ENCODE results near the gene IL32. TPM values are rescaled to one million over a fixed set of nuclear protein-coding genes. Genes with fewer than 3 reads are reported as not detected.
"Not testable (repeated sequence)": the region's sequence is repeated elsewhere in the genome, so short reads cannot be mapped to it uniquely, and the experiment has no call there.

The IL32 gene
- total and polyA plus RNA-seq, 9 donors = 3.8 to 54.9 (median 16.5) TPM

DNA sequence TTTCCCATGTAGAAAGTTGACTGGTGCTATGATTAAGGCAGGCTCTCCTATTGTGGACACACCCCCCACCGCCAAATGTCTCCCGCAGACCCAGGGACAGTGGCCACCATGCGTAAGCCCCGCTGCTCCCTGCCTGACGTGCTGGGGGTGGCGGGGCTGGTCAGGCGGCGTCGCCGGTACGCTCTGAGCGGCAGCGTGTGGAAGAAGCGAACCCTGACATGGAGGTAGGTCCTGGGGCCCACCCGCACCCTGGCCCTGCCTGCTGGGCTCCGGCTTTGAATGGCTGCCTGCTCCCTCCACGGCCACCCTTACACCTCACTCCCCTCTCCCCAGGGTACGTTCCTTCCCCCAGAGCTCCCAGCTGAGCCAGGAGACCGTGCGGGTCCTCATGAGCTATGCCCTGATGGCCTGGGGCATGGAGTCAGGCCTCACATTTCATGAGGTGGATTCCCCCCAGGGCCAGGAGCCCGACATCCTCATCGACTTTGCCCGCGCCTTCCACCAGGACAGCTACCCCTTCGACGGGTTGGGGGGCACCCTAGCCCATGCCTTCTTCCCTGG, 15.4 kb upstream of the IL32 start:
- TF ChIP-seq POLR2A (IDR thresholded peaks at IDR 0.05) (no peak), EP300 (IDR thresholded peaks at IDR 0.05) (no peak)
- TF ChIP-seq, protein P1, sequence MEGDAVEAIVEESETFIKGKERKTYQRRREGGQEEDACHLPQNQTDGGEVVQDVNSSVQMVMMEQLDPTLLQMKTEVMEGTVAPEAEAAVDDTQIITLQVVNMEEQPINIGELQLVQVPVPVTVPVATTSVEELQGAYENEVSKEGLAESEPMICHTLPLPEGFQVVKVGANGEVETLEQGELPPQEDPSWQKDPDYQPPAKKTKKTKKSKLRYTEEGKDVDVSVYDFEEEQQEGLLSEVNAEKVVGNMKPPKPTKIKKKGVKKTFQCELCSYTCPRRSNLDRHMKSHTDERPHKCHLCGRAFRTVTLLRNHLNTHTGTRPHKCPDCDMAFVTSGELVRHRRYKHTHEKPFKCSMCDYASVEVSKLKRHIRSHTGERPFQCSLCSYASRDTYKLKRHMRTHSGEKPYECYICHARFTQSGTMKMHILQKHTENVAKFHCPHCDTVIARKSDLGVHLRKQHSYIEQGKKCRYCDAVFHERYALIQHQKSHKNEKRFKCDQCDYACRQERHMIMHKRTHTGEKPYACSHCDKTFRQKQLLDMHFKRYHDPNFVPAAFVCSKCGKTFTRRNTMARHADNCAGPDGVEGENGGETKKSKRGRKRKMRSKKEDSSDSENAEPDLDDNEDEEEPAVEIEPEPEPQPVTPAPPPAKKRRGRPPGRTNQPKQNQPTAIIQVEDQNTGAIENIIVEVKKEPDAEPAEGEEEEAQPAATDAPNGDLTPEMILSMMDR (IDR thresholded peaks at IDR 0.05) = no peak
- Histone ChIP-seq H3K36me3 (no peaks in the 10 kb centered on the region), H3K4me1 (ENCODE audit: insufficient read depth) (peaks cover 5% of the 10 kb centered on the region), H3K4me3 (no peak overlapping the region), H3K27ac (no peak overlapping the region), H3K27me3 (no peaks in the 10 kb centered on the region), H3K9me3 (no peaks in the 10 kb centered on the region)
- 74 to 78% (median 74%) methylated on average over 26 of the region's 26 CpGs for WGBS, 3 donors
- no peak for DNase-seq
- intact Hi-C loops (cut with DNase I) = loop anchor here in 1 of 4 donors (10.0 kb wide), 1 partner anchor 115 kb away; no protein-coding TSS in a partner anchor

DNA sequence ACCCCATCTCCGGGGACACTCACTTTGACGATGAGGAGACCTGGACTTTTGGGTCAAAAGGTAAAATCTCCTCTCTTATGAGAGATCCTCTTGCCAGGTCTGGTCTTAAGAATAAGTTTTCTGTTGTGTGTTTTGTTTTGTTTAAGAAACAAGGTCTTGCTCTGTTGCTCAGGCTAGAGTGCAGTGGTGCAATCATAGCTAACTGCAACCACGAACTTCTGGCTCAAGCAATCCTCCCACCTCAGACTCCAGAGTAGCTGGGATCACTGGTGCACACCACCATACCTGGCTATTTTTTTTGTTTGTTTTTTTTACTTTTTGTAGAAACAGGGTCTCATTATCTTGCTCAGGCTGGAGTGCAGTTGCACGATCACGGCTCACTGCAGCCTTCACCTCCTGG, 15.0 kb upstream of the IL32 start:
- Histone ChIP-seq H3K9me3 (no peaks in the 10 kb centered on the region), H3K27me3 (no peaks in the 10 kb centered on the region), H3K4me1 (ENCODE audit: insufficient read depth) (peaks cover 5% of the 10 kb centered on the region), H3K27ac (no peak overlapping the region), H3K4me3 (no peak overlapping the region), H3K36me3 (no peaks in the 10 kb centered on the region)
- WGBS, 3 donors = 37 to 52% (median 46%) methylated on average over 5 of the region's 5 CpGs
- intact Hi-C loops (cut with DNase I) = loop anchor here in 1 of 4 donors (10.0 kb wide), 1 partner anchor 114 kb away; no protein-coding TSS in a partner anchor
- TF ChIP-seq, protein P1 (IDR thresholded peaks at IDR 0.05) = no peak
- TF ChIP-seq POLR2A (IDR thresholded peaks at IDR 0.05) (no peak), EP300 (IDR thresholded peaks at IDR 0.05) (no peak)
- DNase-seq = no peak

DNA sequence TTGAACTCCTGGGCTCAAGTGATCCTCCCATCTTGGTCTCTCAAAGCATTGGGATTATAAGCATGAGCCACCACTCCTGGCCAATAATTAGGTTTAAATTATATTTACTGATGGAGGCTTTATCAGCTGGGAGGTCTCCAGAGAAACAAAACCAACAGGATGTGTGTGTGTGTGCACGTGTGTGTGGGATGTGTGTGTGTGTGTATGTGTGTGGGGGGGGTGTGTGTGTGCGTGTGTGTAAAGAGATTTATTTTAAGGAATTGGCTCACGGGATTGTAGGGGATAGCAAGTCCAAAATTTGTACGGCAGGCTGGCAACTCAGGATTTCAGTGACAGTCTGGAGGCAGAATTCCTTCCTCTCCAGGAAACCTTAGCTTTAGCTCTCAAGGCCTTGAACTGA, 14.4 kb upstream of the IL32 start:
- Histone ChIP-seq H3K4me3 (no peak overlapping the region), H3K27ac (no peak overlapping the region), H3K4me1 (ENCODE audit: insufficient read depth) (peaks cover under 1% of the 10 kb centered on the region), H3K36me3 (no peaks in the 10 kb centered on the region), H3K27me3 (no peaks in the 10 kb centered on the region), H3K9me3 (no peaks in the 10 kb centered on the region)
- 4 to 11% (median 8%) methylated on average over 4 of the region's 4 CpGs for WGBS, 3 donors
- no peak for DNase-seq
- no peak for TF ChIP-seq EP300 (IDR thresholded peaks at IDR 0.05)
- TF ChIP-seq, protein P1 (IDR thresholded peaks at IDR 0.05) = no peak
- TF ChIP-seq POLR2A (IDR thresholded peaks at IDR 0.05) = no peak
- intact Hi-C loops (cut with DNase I) = loop anchor here in 1 of 4 donors (10.0 kb wide), 1 partner anchor 114 kb away; no protein-coding TSS in a partner anchor

DNA sequence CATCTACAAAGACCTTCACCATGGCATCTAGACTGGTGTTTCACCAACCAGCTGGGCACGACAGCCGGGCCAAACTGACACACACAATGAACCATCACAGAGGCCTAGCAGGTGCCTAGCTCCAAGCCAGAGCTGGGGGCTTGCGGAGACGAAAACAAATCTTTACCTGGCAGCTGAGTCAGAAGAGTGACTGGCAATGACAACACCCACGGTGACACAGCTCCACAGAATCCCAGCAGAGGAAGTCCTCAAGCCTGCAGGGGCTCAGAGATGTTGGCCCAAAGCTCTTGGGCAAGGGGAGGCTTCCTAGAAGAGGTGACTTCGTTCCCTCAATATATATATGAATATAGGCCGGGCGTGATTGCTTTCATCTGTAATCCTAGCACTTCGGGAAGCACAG, 13.9 kb upstream of the IL32 start:
- no peaks in the 10 kb centered on the region for H3K4me1 ChIP-seq (ENCODE audit: insufficient read depth)
- DNase-seq = no peak
- 66 to 70% (median 66%) methylated on average over 9 of the region's 9 CpGs for WGBS, 3 donors
- H3K36me3 ChIP-seq = no peaks in the 10 kb centered on the region
- no peak overlapping the region for H3K4me3 ChIP-seq
- no peaks in the 10 kb centered on the region for H3K27me3 ChIP-seq
- no peaks in the 10 kb centered on the region for H3K9me3 ChIP-seq
- TF ChIP-seq, protein P1 (IDR thresholded peaks at IDR 0.05) = no peak
- no peak for TF ChIP-seq EP300 (IDR thresholded peaks at IDR 0.05)
- no peak for TF ChIP-seq POLR2A (IDR thresholded peaks at IDR 0.05)
- intact Hi-C loops (cut with DNase I) = loop anchor here in 1 of 4 donors (10.0 kb wide), 1 partner anchor 113 kb away; no protein-coding TSS in a partner anchor
- no peak overlapping the region for H3K27ac ChIP-seq

DNA sequence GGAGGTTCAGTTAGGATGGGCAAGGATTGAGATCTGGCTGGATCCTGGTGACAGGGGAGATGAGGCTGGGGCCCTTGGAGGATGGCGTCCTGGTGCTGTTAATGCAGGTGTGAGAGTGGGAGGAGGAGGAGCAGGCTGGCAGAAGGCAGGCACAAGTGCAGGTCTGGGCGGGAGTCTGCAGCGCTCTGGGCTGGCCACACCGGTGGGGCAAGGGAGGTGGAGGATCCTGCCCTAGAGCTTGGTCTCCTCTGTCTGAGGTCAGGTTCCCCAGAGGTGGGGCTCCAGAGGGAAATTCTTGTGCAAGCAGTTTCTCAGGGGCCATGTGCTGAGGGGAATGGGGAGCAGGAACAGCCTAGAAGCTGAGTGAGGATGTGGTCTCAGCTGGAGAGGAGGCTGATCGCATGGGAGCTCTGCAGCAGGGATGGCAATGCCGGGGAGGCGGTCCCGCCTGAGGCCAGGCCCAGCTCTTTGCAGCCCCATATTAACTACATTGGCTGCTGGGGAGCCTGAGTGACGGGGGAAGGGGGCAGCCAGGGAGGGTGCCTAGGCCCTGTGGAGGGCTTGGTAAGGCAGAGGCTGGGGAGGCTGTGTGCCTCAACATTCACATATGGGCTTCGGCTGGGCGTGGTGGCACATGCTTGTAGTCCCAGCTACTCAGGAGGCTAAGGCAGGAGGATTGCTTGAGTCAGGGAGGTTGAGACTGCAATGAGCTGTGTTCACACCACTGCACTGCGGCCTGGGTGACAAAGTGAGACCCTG, 12.7 kb upstream of the IL32 start:
- not testable (repeated sequence) for H3K27ac ChIP-seq; H3K27me3 ChIP-seq; H3K36me3 ChIP-seq; H3K9me3 ChIP-seq; H3K4me1 ChIP-seq (ENCODE audit: insufficient read depth); H3K4me3 ChIP-seq; DNase-seq
- 80 to 84% (median 84%) methylated on average over 10 to 12 of the region's 12 CpGs for WGBS, 3 donors
- intact Hi-C loops (cut with DNase I) = loop anchor here in 1 of 4 donors (10.0 kb wide), 1 partner anchor 112 kb away; no protein-coding TSS in a partner anchor

DNA sequence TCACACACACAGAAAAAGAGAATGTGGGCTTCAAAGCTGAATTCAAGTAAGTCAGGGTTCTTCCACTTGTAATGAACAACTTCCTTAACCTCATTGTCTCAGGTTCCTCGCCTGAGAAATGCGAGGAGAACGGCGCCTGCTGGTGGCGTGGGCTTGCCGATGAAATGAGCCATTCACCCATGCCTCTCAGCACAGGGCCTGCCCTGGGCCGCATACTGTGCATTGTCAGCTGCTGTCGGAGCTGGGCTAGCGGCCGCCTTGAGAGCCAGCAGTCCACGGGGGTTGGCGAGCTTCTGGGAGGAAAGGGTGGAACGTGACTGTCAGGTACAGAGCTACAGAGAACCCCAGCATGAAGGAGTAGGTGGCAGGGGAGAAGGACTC, 12.1 kb upstream of the IL32 start:
- not testable (repeated sequence) for H3K4me3 ChIP-seq

More for the DNA sequence above, 12.1 kb upstream of the IL32 start:
- H3K4me1 ChIP-seq (ENCODE audit: insufficient read depth); H3K27me3 ChIP-seq; DNase-seq; H3K27ac ChIP-seq; H3K9me3 ChIP-seq; H3K36me3 ChIP-seq: not testable (repeated sequence)
- intact Hi-C loops (cut with DNase I) = loop anchor here in 1 of 4 donors (10.0 kb wide), 1 partner anchor 111 kb away; no protein-coding TSS in a partner anchor
- 86 to 91% (median 90%) methylated on average over 6 to 13 of the region's 13 CpGs for WGBS, 3 donors
